ENCODE data around the gene SRGAP3.

Gene SRGAP3

GRCh38 chr3:9198899-9199335, 50.5 kb downstream of the SRGAP3 start:
- no peak for DNase-seq

- DNase-seq: no peak
These were observed 51.2 kb downstream of the SRGAP3 start for GRCh38 chr3:9198261-9198660.

GRCh38 chr3:9196020-9196419, 53.4 kb downstream of the SRGAP3 start:
- no peak for DNase-seq

GRCh38 chr3:9195390-9195789, 54.1 kb downstream of the SRGAP3 start:
- no peak for DNase-seq

- no peak for DNase-seq
These were observed 54.8 kb downstream of the SRGAP3 start for GRCh38 chr3:9194509-9195184.

- no peak for DNase-seq
These were observed 55.7 kb downstream of the SRGAP3 start for GRCh38 chr3:9193633-9194195.

- DNase-seq: no peak
These were observed 56.2 kb downstream of the SRGAP3 start for GRCh38 chr3:9193211-9193610.

GRCh38 chr3:9192248-9193025, 57.0 kb downstream of the SRGAP3 start:
- no peak for DNase-seq

GRCh38 chr3:9190276-9190675, 59.2 kb downstream of the SRGAP3 start:
- no peak for DNase-seq

- no peak for DNase-seq
These were observed 60.9 kb downstream of the SRGAP3 start for GRCh38 chr3:9188583-9188982.

- no peak for DNase-seq
These were observed 63.7 kb downstream of the SRGAP3 start for GRCh38 chr3:9185701-9186100.

GRCh38 chr3:9185046-9185445, 64.4 kb downstream of the SRGAP3 start:
- no peak for DNase-seq

- no peak for DNase-seq
These were observed 65.0 kb downstream of the SRGAP3 start for GRCh38 chr3:9184461-9184835.

GRCh38 chr3:9183811-9184460, 65.5 kb downstream of the SRGAP3 start:
- no peak for DNase-seq

- no peak for DNase-seq
These were observed 66.4 kb downstream of the SRGAP3 start for GRCh38 chr3:9183011-9183410.

GRCh38 chr3:9180764-9181117, 68.7 kb downstream of the SRGAP3 start:
- no peak for DNase-seq

GRCh38 chr3:9179826-9180763, 69.4 kb downstream of the SRGAP3 start:
- no peak for DNase-seq

GRCh38 chr3:9178697-9179096, 70.7 kb downstream of the SRGAP3 start:
- no peak for DNase-seq

- no peak for DNase-seq
These were observed 74.0 kb downstream of the SRGAP3 start for GRCh38 chr3:9175421-9175820.

- no peak for DNase-seq
These were observed 76.0 kb downstream of the SRGAP3 start for GRCh38 chr3:9173445-9173844.

- no peak for DNase-seq
These were observed 76.6 kb downstream of the SRGAP3 start for GRCh38 chr3:9172851-9173321.

GRCh38 chr3:9170851-9171160, 78.6 kb downstream of the SRGAP3 start:
- no peak for DNase-seq
